Right atrium auricular region (tissue), 2 donors: Measurements from ENCODE around the gene CEP83. TPM values are rescaled to one million over a fixed set of nuclear protein-coding genes. Genes with fewer than 3 reads are reported as not detected.

ENCODE experiments used
- DNase-seq: peaks from one replicate; pipeline ENCODE4 v3.0.0-alpha.2; 2019; ENCODE audit warnings: low spot score
- H3K27ac ChIP-seq, 2 donors: fragments of 200-600 bp; sonication (generic); 1 replicate in 1 of 2; 2 replicates in 1 of 2; pipeline ENCODE4 v1.5.1; 2016 to 2019
- H3K27me3 ChIP-seq, 2 donors: fragments of 200-600 bp; sonication (generic); one replicate each; pipeline versions ENCODE4 v1.5.1 to v1.6.0; 2017 to 2019
- H3K36me3 ChIP-seq: fragments of 200-600 bp; sonication (generic); one replicate; pipeline ENCODE4 v1.5.1; 2016
- H3K4me1 ChIP-seq, 2 donors: fragments of 200-600 bp; sonication (generic); one replicate each; pipeline versions ENCODE4 v1.5.1 to v1.6.0; 2017 to 2019
- H3K4me3 ChIP-seq, 2 donors: fragments of 200-600 bp; sonication (generic); 1 replicate in 1 of 2; 2 replicates in 1 of 2; pipeline ENCODE4 v1.5.1; 2017 to 2019; ENCODE audit warnings: mild to moderate bottlenecking in 1 of 2, moderate library complexity in 1 of 2
- H3K9me3 ChIP-seq, 2 donors: fragments of 200-600 bp; sonication (generic); one replicate each; pipeline ENCODE4 v1.5.1; 2019
- total RNA-seq, 2 donors: library from RNA; depleted of rRNA; stranded (reverse); fragments of >200 nt; gene quantifications; one replicate each; pipeline ENCODE4 v1.1.0, GENCODE V29; 2016
- TF ChIP-seq, protein P1 (sequence below), 2 donors: fragments of 200-600 bp; sonication (generic); IDR thresholded peaks; one replicate each; pipeline ENCODE4 v1.5.1; 2019; ENCODE audit warnings: antibody characterized with exemption in 2 of 2

CEP83 gene
- total RNA-seq, 2 donors from 2014 or later = 13.0 to 16.6 TPM

DNA sequence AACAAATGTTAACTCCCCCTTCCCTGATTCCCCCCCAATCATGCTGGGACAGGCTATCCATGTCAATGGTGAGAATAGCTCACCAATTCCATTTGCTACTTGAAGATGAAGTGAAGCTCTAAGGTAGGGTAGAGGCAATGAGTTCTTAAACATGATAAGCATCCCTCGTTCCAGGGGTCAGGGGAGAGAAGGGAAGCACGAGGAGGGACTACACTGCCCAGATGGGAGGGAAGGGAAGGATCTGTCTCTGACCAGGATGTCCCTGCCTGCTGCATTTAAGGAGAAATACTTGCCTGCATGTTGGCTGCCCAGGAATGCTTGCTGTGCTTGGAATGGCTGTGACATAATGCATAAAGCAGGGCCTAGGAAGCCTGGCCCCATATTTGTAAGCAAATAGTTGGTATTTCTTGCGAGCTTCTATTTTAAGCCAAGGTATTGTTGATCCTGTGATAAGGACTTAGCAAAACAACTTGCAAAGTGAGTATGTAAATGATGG, 155.1 kb downstream of the CEP83 start:
- no peak overlapping the region for H3K27ac ChIP-seq
- H3K4me1 ChIP-seq = peaks cover 0 to 4% of the 10 kb centered on the region in 2 donors
- DNase-seq = no peak
- TF ChIP-seq, protein P1, sequence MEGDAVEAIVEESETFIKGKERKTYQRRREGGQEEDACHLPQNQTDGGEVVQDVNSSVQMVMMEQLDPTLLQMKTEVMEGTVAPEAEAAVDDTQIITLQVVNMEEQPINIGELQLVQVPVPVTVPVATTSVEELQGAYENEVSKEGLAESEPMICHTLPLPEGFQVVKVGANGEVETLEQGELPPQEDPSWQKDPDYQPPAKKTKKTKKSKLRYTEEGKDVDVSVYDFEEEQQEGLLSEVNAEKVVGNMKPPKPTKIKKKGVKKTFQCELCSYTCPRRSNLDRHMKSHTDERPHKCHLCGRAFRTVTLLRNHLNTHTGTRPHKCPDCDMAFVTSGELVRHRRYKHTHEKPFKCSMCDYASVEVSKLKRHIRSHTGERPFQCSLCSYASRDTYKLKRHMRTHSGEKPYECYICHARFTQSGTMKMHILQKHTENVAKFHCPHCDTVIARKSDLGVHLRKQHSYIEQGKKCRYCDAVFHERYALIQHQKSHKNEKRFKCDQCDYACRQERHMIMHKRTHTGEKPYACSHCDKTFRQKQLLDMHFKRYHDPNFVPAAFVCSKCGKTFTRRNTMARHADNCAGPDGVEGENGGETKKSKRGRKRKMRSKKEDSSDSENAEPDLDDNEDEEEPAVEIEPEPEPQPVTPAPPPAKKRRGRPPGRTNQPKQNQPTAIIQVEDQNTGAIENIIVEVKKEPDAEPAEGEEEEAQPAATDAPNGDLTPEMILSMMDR (IDR thresholded peaks at IDR 0.05) = no peak
- no peak overlapping the region for H3K4me3 ChIP-seq
- H3K27me3 ChIP-seq = no peaks in the 10 kb centered on the region
- no peaks in the 10 kb centered on the region for H3K36me3 ChIP-seq
- no peaks in the 10 kb centered on the region for H3K9me3 ChIP-seq

DNA sequence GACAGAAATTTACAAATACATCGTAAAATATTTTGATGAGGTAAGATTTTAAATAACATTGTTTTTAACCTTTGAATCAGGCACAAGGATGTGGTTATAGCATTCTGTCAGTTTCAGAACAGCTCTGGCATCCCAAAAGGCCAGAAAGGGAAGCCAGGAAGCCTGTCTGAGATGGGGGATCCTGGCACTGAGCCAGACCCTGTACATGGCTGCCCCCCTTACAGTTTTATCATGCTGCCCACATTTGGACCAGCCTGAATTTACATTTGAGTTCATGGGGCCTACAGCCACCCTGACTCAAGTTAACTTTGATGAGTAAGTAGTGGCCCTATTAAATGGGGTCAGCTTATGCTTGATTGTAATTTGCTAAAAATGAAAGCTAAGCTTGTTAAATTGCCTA, 155.7 kb downstream of the CEP83 start:
- no peak for DNase-seq
- peaks cover 0 to 10% of the 10 kb centered on the region in 2 donors for H3K4me1 ChIP-seq
- H3K36me3 ChIP-seq = no peaks in the 10 kb centered on the region
- H3K4me3 ChIP-seq = no peak overlapping the region
- no peaks in the 10 kb centered on the region for H3K27me3 ChIP-seq
- H3K9me3 ChIP-seq = no peaks in the 10 kb centered on the region
- TF ChIP-seq, protein P1 (IDR thresholded peaks at IDR 0.05) = no peak
- H3K27ac ChIP-seq = no peak overlapping the region

GRCh38 chr12:94299846-94300245, 159.8 kb downstream of the CEP83 start:
- H3K27ac ChIP-seq = no peak overlapping the region
- DNase-seq = no peak
- peaks cover 0 to 23% of the 10 kb centered on the region in 2 donors for H3K4me1 ChIP-seq
- H3K9me3 ChIP-seq = no peaks in the 10 kb centered on the region
- peaks cover 4% of the 10 kb centered on the region for H3K36me3 ChIP-seq
- H3K4me3 ChIP-seq = no peak overlapping the region
- H3K27me3 ChIP-seq = no peaks in the 10 kb centered on the region
- TF ChIP-seq, protein P1 (IDR thresholded peaks at IDR 0.05) = no peak

DNA sequence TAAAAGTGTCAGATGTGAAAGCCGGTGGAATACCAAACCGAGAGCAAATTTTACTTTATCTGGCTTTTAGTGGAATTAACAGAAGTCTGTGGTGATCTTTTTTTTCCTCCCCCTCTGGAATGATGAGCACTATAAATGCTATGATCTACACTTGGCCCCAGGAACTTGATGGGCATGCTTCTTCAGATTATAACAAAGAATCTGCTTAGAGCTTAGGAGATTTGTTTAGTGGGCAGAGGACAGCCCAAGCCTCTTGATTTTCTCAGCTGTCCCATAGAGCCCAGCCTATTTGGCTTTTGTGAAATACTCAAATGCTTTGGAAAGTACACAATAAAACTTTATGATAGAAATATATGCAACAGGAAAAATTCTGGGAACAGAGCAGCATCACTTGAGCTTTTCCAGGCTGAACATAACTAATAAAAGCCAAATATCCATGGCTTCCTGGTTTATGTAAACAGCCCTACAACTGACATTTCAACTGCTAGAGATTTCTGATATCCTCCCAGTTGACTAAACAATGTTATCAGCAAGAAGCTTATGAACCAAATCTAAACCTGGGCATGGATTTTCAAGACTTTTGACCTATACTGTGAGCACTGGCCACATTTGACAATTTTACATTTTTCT, 161.7 kb downstream of the CEP83 start:
- Histone ChIP-seq H3K4me1 (peaks cover 0 to 23% of the 10 kb centered on the region in 2 donors), H3K9me3 (no peaks in the 10 kb centered on the region), H3K27me3 (no peaks in the 10 kb centered on the region), H3K27ac (no peak overlapping the region), H3K4me3 (no peak overlapping the region), H3K36me3 (peaks cover 4% of the 10 kb centered on the region)
- TF ChIP-seq, protein P1 (IDR thresholded peaks at IDR 0.05) = no peak
- no peak for DNase-seq

DNA sequence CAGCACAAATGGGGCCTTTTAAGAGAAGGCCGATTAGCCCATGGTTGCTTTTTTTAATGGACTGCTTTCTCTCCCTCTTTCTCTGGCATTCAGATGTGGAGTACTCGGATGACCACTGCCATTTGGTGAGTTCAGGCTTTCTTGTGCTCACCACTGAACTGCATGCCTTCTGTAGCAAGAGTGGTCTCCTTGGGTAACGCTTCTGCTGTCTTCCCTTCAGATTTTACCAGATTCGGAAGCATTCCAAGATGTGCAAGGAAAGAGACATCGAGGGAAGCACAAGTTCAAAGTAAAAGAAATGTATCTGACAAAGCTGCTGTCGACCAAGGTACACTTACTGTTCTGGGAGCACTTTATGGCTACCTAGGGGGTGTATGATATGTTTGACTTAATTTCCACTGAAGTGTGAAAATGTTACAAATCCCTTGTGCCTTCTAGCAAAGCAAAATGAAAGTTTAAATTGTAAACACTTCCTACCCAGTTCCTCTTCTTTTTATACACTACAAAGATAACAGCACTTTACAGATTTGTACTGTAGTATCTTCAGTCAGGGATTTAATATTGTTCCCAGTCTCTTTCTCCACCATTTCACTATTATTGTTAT, 162.5 kb downstream of the CEP83 start:
- no peak for DNase-seq
- Histone ChIP-seq H3K4me3 (no peak overlapping the region), H3K36me3 (peaks cover 4% of the 10 kb centered on the region), H3K9me3 (no peaks in the 10 kb centered on the region), H3K27ac (no peak overlapping the region), H3K27me3 (no peaks in the 10 kb centered on the region), H3K4me1 (peaks cover 0 to 23% of the 10 kb centered on the region in 2 donors)
- TF ChIP-seq, protein P1 (IDR thresholded peaks at IDR 0.05) = no peak
